ENCODE measurements around the gene UBE2C. TPM values are rescaled to one million over a fixed set of nuclear protein-coding genes. Genes with fewer than 3 reads are reported as not detected.

Gene UBE2C
- total and polyA plus RNA-seq, 2 donors (not counting 1 experiment from before 2014, with no cell fraction given) = 0.54 to 2.4 TPM

GRCh38 chr20:45826381-45827019 lies 14.1 kb downstream of the UBE2C start:
- TF ChIP-seq EZH2 (IDR thresholded peaks at IDR 0.05; ENCODE audit: borderline replicate concordance, insufficient read depth, low read depth, low read length, poor library complexity, severe bottlenecking) = no peak
- TF ChIP-seq, protein P1, sequence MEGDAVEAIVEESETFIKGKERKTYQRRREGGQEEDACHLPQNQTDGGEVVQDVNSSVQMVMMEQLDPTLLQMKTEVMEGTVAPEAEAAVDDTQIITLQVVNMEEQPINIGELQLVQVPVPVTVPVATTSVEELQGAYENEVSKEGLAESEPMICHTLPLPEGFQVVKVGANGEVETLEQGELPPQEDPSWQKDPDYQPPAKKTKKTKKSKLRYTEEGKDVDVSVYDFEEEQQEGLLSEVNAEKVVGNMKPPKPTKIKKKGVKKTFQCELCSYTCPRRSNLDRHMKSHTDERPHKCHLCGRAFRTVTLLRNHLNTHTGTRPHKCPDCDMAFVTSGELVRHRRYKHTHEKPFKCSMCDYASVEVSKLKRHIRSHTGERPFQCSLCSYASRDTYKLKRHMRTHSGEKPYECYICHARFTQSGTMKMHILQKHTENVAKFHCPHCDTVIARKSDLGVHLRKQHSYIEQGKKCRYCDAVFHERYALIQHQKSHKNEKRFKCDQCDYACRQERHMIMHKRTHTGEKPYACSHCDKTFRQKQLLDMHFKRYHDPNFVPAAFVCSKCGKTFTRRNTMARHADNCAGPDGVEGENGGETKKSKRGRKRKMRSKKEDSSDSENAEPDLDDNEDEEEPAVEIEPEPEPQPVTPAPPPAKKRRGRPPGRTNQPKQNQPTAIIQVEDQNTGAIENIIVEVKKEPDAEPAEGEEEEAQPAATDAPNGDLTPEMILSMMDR (IDR thresholded peaks at IDR 0.05) = no peak
- no peak overlapping the region for H3K27ac ChIP-seq (ENCODE audit: low read length in 2 of 2)
- peaks cover 17 to 23% of the 10 kb centered on the region in 2 donors for H3K4me1 ChIP-seq (ENCODE audit: control insufficient read depth in 2 of 2, insufficient read depth in 2 of 2, low read length in 2 of 2)
- CTCF ChIA-PET = interaction anchor here (0.8 to 1.5 kb wide), 2 partner anchors 63 to 134 kb away, joined by 3 to 4 read pairs; no protein-coding TSS in a partner anchor
- no peak overlapping the region for H3K4me2 ChIP-seq (replicated peaks; ENCODE audit: low read depth, low read length, poor library complexity, severe bottlenecking)
- no peaks in the 10 kb centered on the region for H3K36me3 ChIP-seq (replicated peaks in 1 of 2; ENCODE audit: control extremely low read depth in 1 of 2, control insufficient read depth in 1 of 2, extremely low read depth in 1 of 2, insufficient read depth in 2 of 2, low read length in 1 of 2)
- peaks cover 19% of the 10 kb centered on the region for H3K27me3 Mint-ChIP-seq
- WGBS (ENCODE audit: insufficient coverage) = 50% methylated on average over 1 of the region's 6 CpGs
- H3K9ac ChIP-seq (ENCODE audit: low read length) = no peak overlapping the region
- H4K20me1 ChIP-seq (ENCODE audit: control insufficient read depth, insufficient read depth, low read length, poor library complexity, severe bottlenecking) = no peaks in the 10 kb centered on the region
- no peak overlapping the region for H3K4me3 Mint-ChIP-seq
- no peak for ATAC-seq (ENCODE audit: low read depth)
- H3K79me2 ChIP-seq (ENCODE audit: control insufficient read depth, insufficient read depth, low read length) = no peaks in the 10 kb centered on the region
- intact Hi-C loops (cut with micrococcal nuclease) = no loop called here
- peaks cover 19% of the 10 kb centered on the region for H3K4me1 Mint-ChIP-seq
- no peaks in the 10 kb centered on the region for H3K9me3 Mint-ChIP-seq (ENCODE audit: insufficient read depth)
- no peak overlapping the region for H3K4me3 ChIP-seq (ENCODE audit: control extremely low read depth in 1 of 5, extremely low read depth in 1 of 5, insufficient read depth in 1 of 5, low read depth in 2 of 5, low read length in 4 of 5)
- POLR2A ChIA-PET = interaction anchor here (0.5 to 0.6 kb wide), 2 partner anchors 45 to 756 kb away, joined by 3 read pairs; no protein-coding TSS in a partner anchor
- peaks cover 0 to 21% (median 9%) of the 10 kb centered on the region in 4 experiments for H3K27me3 ChIP-seq (replicated peaks in 1 of 4; ENCODE audit: control extremely low read depth in 1 of 4, control insufficient read depth in 3 of 4, insufficient read depth in 4 of 4, low read length in 3 of 4)
- H3K27ac Mint-ChIP-seq = no peak overlapping the region
- H3K9me3 ChIP-seq (ENCODE audit: control extremely low read depth in 1 of 3, control insufficient read depth in 2 of 3, insufficient read depth in 1 of 3, low read length in 2 of 3) = peaks cover 0 to 2% (median 0%) of the 10 kb centered on the region in 3 donors
- no peak overlapping the region for H2AFZ ChIP-seq (ENCODE audit: insufficient read depth, low read depth, low read length, poor library complexity, severe bottlenecking)
- DNase-seq = no peak

- TF ChIP-seq, protein P1 (IDR thresholded peaks at IDR 0.05) = no peak
- no peak for TF ChIP-seq EZH2 (IDR thresholded peaks at IDR 0.05; ENCODE audit: borderline replicate concordance, insufficient read depth, low read depth, low read length, poor library complexity, severe bottlenecking)
- ChIA-PET POLR2A (no interaction called here), CTCF (interaction anchor here (1.5 kb wide), 1 partner anchor 63 kb away, joined by 4 read pairs; no protein-coding TSS in a partner anchor)
- no peak within 1 kb of the TSS for H2AFZ ChIP-seq (ENCODE audit: insufficient read depth, low read depth, low read length, poor library complexity, severe bottlenecking)
- H4K20me1 ChIP-seq (ENCODE audit: control insufficient read depth, insufficient read depth, low read length, poor library complexity, severe bottlenecking) = no peaks in the 10 kb centered on the region
- H3K27me3 Mint-ChIP-seq = peaks cover 16% of the 10 kb centered on the region
- H3K4me1 ChIP-seq (ENCODE audit: control insufficient read depth in 2 of 2, insufficient read depth in 2 of 2, low read length in 2 of 2) = peaks cover 17 to 23% of the 10 kb centered on the region in 2 donors
- no peak within 1 kb of the TSS for H3K27ac ChIP-seq (ENCODE audit: low read length in 2 of 2)
- no peak within 1 kb of the TSS for H3K4me3 ChIP-seq (ENCODE audit: control extremely low read depth in 1 of 5, extremely low read depth in 1 of 5, insufficient read depth in 1 of 5, low read depth in 2 of 5, low read length in 4 of 5)
- peaks cover 0 to 17% (median 7%) of the 10 kb centered on the region in 4 experiments for H3K27me3 ChIP-seq (replicated peaks in 1 of 4; ENCODE audit: control extremely low read depth in 1 of 4, control insufficient read depth in 3 of 4, insufficient read depth in 4 of 4, low read length in 3 of 4)
- no peak within 1 kb of the TSS for H3K4me2 ChIP-seq (replicated peaks; ENCODE audit: low read depth, low read length, poor library complexity, severe bottlenecking)
- H3K36me3 ChIP-seq (replicated peaks in 1 of 2; ENCODE audit: control extremely low read depth in 1 of 2, control insufficient read depth in 1 of 2, extremely low read depth in 1 of 2, insufficient read depth in 2 of 2, low read length in 1 of 2) = no peaks in the 10 kb centered on the region
- 99% methylated on average over 7 of the region's 8 CpGs for WGBS (ENCODE audit: insufficient coverage)
- peaks cover 19% of the 10 kb centered on the region for H3K4me1 Mint-ChIP-seq
- intact Hi-C loops (cut with micrococcal nuclease) = no loop called here
- DNase-seq (no peak), ATAC-seq (ENCODE audit: low read depth) (no peak)
- H3K4me3 Mint-ChIP-seq = no peak within 1 kb of the TSS
- no peak within 1 kb of the TSS for H3K27ac Mint-ChIP-seq
- H3K9me3 ChIP-seq (ENCODE audit: control extremely low read depth in 1 of 3, control insufficient read depth in 2 of 3, insufficient read depth in 1 of 3, low read length in 2 of 3) = peaks cover 0 to 2% (median 0%) of the 10 kb centered on the region in 3 donors
- no peaks in the 10 kb centered on the region for H3K79me2 ChIP-seq (ENCODE audit: control insufficient read depth, insufficient read depth, low read length)
- no peak within 1 kb of the TSS for H3K9ac ChIP-seq (ENCODE audit: low read length)
- no peaks in the 10 kb centered on the region for H3K9me3 Mint-ChIP-seq (ENCODE audit: insufficient read depth)
Measured at GRCh38 chr20:45827030-45827652, 14.7 kb downstream of the UBE2C start, which contains the start of gene TNNC2. Gene TNNC2 (minus strand): TSS chr20:45827312. CDS start chr20:45827248, 64 bp downstream.
